Measurements from ENCODE around the gene STARD3.

The STARD3 gene

GRCh38 chr17:39652587-39653315 lies 15.8 kb downstream of the STARD3 start:
- no peaks in the 10 kb centered on the region for H3K9me3 ChIP-seq (ENCODE audit: control insufficient read depth, insufficient read depth, low read length)
- no CpG with 5 or more reads among the region's 7 CpGs for WGBS (ENCODE audit: insufficient coverage, insufficient read length)
- no peak overlapping the region for H3K4me3 ChIP-seq (ENCODE audit: low read length)
- H3K27me3 ChIP-seq (ENCODE audit: control insufficient read depth, insufficient read depth, low read length): no peaks in the 10 kb centered on the region
- no peak for DNase-seq (ENCODE audit: low read depth, low spot score)
- peaks cover 17% of the 10 kb centered on the region for H3K4me1 ChIP-seq (ENCODE audit: control insufficient read depth, insufficient read depth, low read length)
- 0 out of 2 replicates have a peak, but pooled peaks cover 2% of the 10 kb centered on the region for H3K36me3 ChIP-seq (ENCODE audit: control insufficient read depth, insufficient read depth, low read length)
- no peak overlapping the region for H3K27ac ChIP-seq (ENCODE audit: low read length)

- 0 out of 2 replicates have a peak, but pooled peaks cover 2% of the 10 kb centered on the region for H3K36me3 ChIP-seq (ENCODE audit: control insufficient read depth, insufficient read depth, low read length)
- H3K27ac ChIP-seq (ENCODE audit: low read length): no peak overlapping the region
- no peak overlapping the region for H3K4me3 ChIP-seq (ENCODE audit: low read length)
- no CpG with 5 or more reads among the region's 12 CpGs for WGBS (ENCODE audit: insufficient coverage, insufficient read length)
- H3K4me1 ChIP-seq (ENCODE audit: control insufficient read depth, insufficient read depth, low read length): peaks cover 20% of the 10 kb centered on the region
- H3K27me3 ChIP-seq (ENCODE audit: control insufficient read depth, insufficient read depth, low read length): no peaks in the 10 kb centered on the region
- no peak for DNase-seq (ENCODE audit: low read depth, low spot score)
- H3K9me3 ChIP-seq (ENCODE audit: control insufficient read depth, insufficient read depth, low read length): no peaks in the 10 kb centered on the region
These were observed 16.3 kb downstream of the STARD3 start for GRCh38 chr17:39653316-39653661.

- H3K27ac ChIP-seq (ENCODE audit: low read length): no peak overlapping the region
- H3K9me3 ChIP-seq (ENCODE audit: control insufficient read depth, insufficient read depth, low read length): no peaks in the 10 kb centered on the region
- no CpG with 5 or more reads among the region's 14 CpGs for WGBS (ENCODE audit: insufficient coverage, insufficient read length)
- no peaks in the 10 kb centered on the region for H3K27me3 ChIP-seq (ENCODE audit: control insufficient read depth, insufficient read depth, low read length)
- H3K4me1 ChIP-seq (ENCODE audit: control insufficient read depth, insufficient read depth, low read length): peaks cover 20% of the 10 kb centered on the region
- no peak overlapping the region for H3K4me3 ChIP-seq (ENCODE audit: low read length)
- no peak for DNase-seq (ENCODE audit: low read depth, low spot score)
- H3K36me3 ChIP-seq (ENCODE audit: control insufficient read depth, insufficient read depth, low read length): 0 out of 2 replicates have a peak, but pooled peaks cover 2% of the 10 kb centered on the region
These were observed 16.9 kb downstream of the STARD3 start for GRCh38 chr17:39653662-39654331.

- Histone ChIP-seq H3K4me3 (ENCODE audit: low read length) (no peak overlapping the region), H3K27ac (ENCODE audit: low read length) (no peak overlapping the region), H3K36me3 (ENCODE audit: control insufficient read depth, insufficient read depth, low read length) (peaks cover 5% of the 10 kb centered on the region; the same call in 1 of the 2 replicates), H3K4me1 (ENCODE audit: control insufficient read depth, insufficient read depth, low read length) (peaks cover 20% of the 10 kb centered on the region), H3K27me3 (ENCODE audit: control insufficient read depth, insufficient read depth, low read length) (no peaks in the 10 kb centered on the region), H3K9me3 (ENCODE audit: control insufficient read depth, insufficient read depth, low read length) (no peaks in the 10 kb centered on the region)
- DNase-seq (ENCODE audit: low read depth, low spot score): no peak
- WGBS (ENCODE audit: insufficient coverage, insufficient read length): no CpG with 5 or more reads among the region's 2 CpGs
These were observed 18.2 kb downstream of the STARD3 start for GRCh38 chr17:39655105-39655504.

- Histone ChIP-seq H3K36me3 (ENCODE audit: control insufficient read depth, insufficient read depth, low read length) (peaks cover 14% of the 10 kb centered on the region; the same call in 1 of the 2 replicates), H3K4me1 (ENCODE audit: control insufficient read depth, insufficient read depth, low read length) (peaks cover 14% of the 10 kb centered on the region), H3K9me3 (ENCODE audit: control insufficient read depth, insufficient read depth, low read length) (no peaks in the 10 kb centered on the region), H3K27ac (ENCODE audit: low read length) (no peak overlapping the region), H3K4me3 (ENCODE audit: low read length) (no peak overlapping the region), H3K27me3 (ENCODE audit: control insufficient read depth, insufficient read depth, low read length) (no peaks in the 10 kb centered on the region)
- no CpG with 5 or more reads among the region's 11 CpGs for WGBS (ENCODE audit: insufficient coverage, insufficient read length)
- no peak for DNase-seq (ENCODE audit: low read depth, low spot score)
These were observed 21.4 kb downstream of the STARD3 start for GRCh38 chr17:39658346-39658745.

GRCh38 chr17:39658760-39659159 lies 21.8 kb downstream of the STARD3 start:
- Histone ChIP-seq H3K36me3 (ENCODE audit: control insufficient read depth, insufficient read depth, low read length) (peaks cover 14% of the 10 kb centered on the region; the same call in 1 of the 2 replicates), H3K9me3 (ENCODE audit: control insufficient read depth, insufficient read depth, low read length) (no peaks in the 10 kb centered on the region), H3K27me3 (ENCODE audit: control insufficient read depth, insufficient read depth, low read length) (no peaks in the 10 kb centered on the region), H3K27ac (ENCODE audit: low read length) (no peak overlapping the region), H3K4me3 (ENCODE audit: low read length) (no peak overlapping the region), H3K4me1 (ENCODE audit: control insufficient read depth, insufficient read depth, low read length) (peaks cover 13% of the 10 kb centered on the region)
- no peak for DNase-seq (ENCODE audit: low read depth, low spot score)
- 100% methylated on average over 1 of the region's 3 CpGs for WGBS (ENCODE audit: insufficient coverage, insufficient read length)

- Histone ChIP-seq H3K4me3 (ENCODE audit: low read length) (no peak overlapping the region), H3K36me3 (ENCODE audit: control insufficient read depth, insufficient read depth, low read length) (peaks cover 14% of the 10 kb centered on the region; the same call in 1 of the 2 replicates), H3K4me1 (ENCODE audit: control insufficient read depth, insufficient read depth, low read length) (peaks cover 19% of the 10 kb centered on the region), H3K9me3 (ENCODE audit: control insufficient read depth, insufficient read depth, low read length) (no peaks in the 10 kb centered on the region), H3K27me3 (ENCODE audit: control insufficient read depth, insufficient read depth, low read length) (no peaks in the 10 kb centered on the region), H3K27ac (ENCODE audit: low read length) (no peak overlapping the region)
- no peak for DNase-seq (ENCODE audit: low read depth, low spot score)
- WGBS (ENCODE audit: insufficient coverage, insufficient read length): no CpG with 5 or more reads among the region's 15 CpGs
These were observed 22.5 kb downstream of the STARD3 start for GRCh38 chr17:39659279-39660010.

- Histone ChIP-seq H3K9me3 (ENCODE audit: control insufficient read depth, insufficient read depth, low read length) (no peaks in the 10 kb centered on the region), H3K27me3 (ENCODE audit: control insufficient read depth, insufficient read depth, low read length) (no peaks in the 10 kb centered on the region), H3K4me3 (ENCODE audit: low read length) (no peak overlapping the region), H3K36me3 (ENCODE audit: control insufficient read depth, insufficient read depth, low read length) (peaks cover 14% of the 10 kb centered on the region; the same call in 1 of the 2 replicates), H3K27ac (ENCODE audit: low read length) (no peak overlapping the region), H3K4me1 (ENCODE audit: control insufficient read depth, insufficient read depth, low read length) (peaks cover 22% of the 10 kb centered on the region)
- no peak for DNase-seq (ENCODE audit: low read depth, low spot score)
- no CpG with 5 or more reads among the region's 5 CpGs for WGBS (ENCODE audit: insufficient coverage, insufficient read length)
These were observed 23.0 kb downstream of the STARD3 start for GRCh38 chr17:39660011-39660360.

GRCh38 chr17:39660397-39661385 lies 23.7 kb downstream of the STARD3 start:
- DNase-seq (ENCODE audit: low read depth, low spot score): no peak
- Histone ChIP-seq H3K27ac (ENCODE audit: low read length) (no peak overlapping the region), H3K4me3 (ENCODE audit: low read length) (no peak overlapping the region), H3K27me3 (ENCODE audit: control insufficient read depth, insufficient read depth, low read length) (no peaks in the 10 kb centered on the region), H3K4me1 (ENCODE audit: control insufficient read depth, insufficient read depth, low read length) (peaks cover 22% of the 10 kb centered on the region), H3K9me3 (ENCODE audit: control insufficient read depth, insufficient read depth, low read length) (no peaks in the 10 kb centered on the region), H3K36me3 (ENCODE audit: control insufficient read depth, insufficient read depth, low read length) (peaks cover 14% of the 10 kb centered on the region; the same call in 1 of the 2 replicates)
- WGBS (ENCODE audit: insufficient coverage, insufficient read length): no CpG with 5 or more reads among the region's 35 CpGs
